Spleen (tissue), 11 donors: Measurements from ENCODE around the gene NEO1. TPM values are rescaled to one million over a fixed set of nuclear protein-coding genes. Genes with fewer than 3 reads are reported as not detected.
A peak's percentile ranks its signal among the peaks of the same experiment; 100 is the strongest.

Source experiments
- DNase-seq: peaks from one replicate; pipeline ENCODE4 v3.0.0-alpha.2; 2020
- H3K27ac ChIP-seq, 8 donors: fragments of 200-600 bp; sonication (generic) in 7 of 8; 1 replicate in 4 of 8; 2 replicates in 4 of 8; pipeline versions ENCODE4 v1.5.0 to v1.8.0; 2016 to 2021; ENCODE audit warnings: inconsistent platforms in 4 of 8, mild to moderate bottlenecking in 4 of 8, moderate library complexity in 1 of 8
- H3K27me3 ChIP-seq, 7 donors: fragments of 200-600 bp; sonication (generic) in 6 of 7; replicated peaks in 1 of 7; 1 replicate in 4 of 7; 2 replicates in 3 of 7; pipeline versions ENCODE4 v1.5.0 to v1.8.0; 2016 to 2021; ENCODE audit warnings: inconsistent platforms in 3 of 7, mild to moderate bottlenecking in 1 of 7
- H3K36me3 ChIP-seq, 6 donors: fragments of 200-600 bp; sonication (generic) in 5 of 6; 1 replicate in 4 of 6; 2 replicates in 2 of 6; pipeline versions ENCODE4 v1.5.0 to v1.8.0; 2016 to 2021; ENCODE audit warnings: inconsistent platforms in 2 of 6
- H3K4me1 ChIP-seq, 6 donors: fragments of 200-600 bp; sonication (generic) in 5 of 6; 1 replicate in 3 of 6; 2 replicates in 3 of 6; pipeline versions ENCODE4 v1.5.0 to v1.8.0; 2016 to 2021; ENCODE audit warnings: inconsistent platforms in 3 of 6
- H3K4me3 ChIP-seq, 8 donors: fragments of 200-600 bp; sonication (generic) in 7 of 8; 1 replicate in 4 of 8; 2 replicates in 4 of 8; pipeline versions ENCODE4 v1.5.0 to v1.8.0; 2016 to 2021; ENCODE audit warnings: inconsistent platforms in 4 of 8, mild to moderate bottlenecking in 4 of 8, moderate library complexity in 2 of 8
- H3K9me3 ChIP-seq, 8 donors: fragments of 200-600 bp; sonication (generic) in 7 of 8; 1 replicate in 4 of 8; 2 replicates in 4 of 8; pipeline versions ENCODE4 v1.5.0 to v1.8.0; 2016 to 2021; ENCODE audit warnings: inconsistent platforms in 4 of 8
- CTCF ChIP-seq, 11 experiments: fragments of 200-600 bp in 7 of 11; fragments of 450-650 bp in 4 of 11; sonication (generic) in 4 of 11; IDR thresholded peaks in 8 of 11; conservative IDR thresholded peaks in 3 of 11; 1 replicate in 7 of 11; 2 replicates in 4 of 11; pipeline versions ENCODE4 v1.4.0 to v1.8.0; 2016 to 2021; ENCODE audit warnings: antibody characterized with exemption in 11 of 11, inconsistent platforms in 4 of 11, mild to moderate bottlenecking in 1 of 11
- POLR2A ChIP-seq, 3 donors: fragments of 450-650 bp; IDR thresholded peaks; one replicate each; pipeline ENCODE4 v1.5.1; 2017; ENCODE audit warnings: antibody characterized with exemption in 3 of 3, mild to moderate bottlenecking in 1 of 3
- POLR2AphosphoS5 ChIP-seq, 3 donors: sonication (generic); formaldehyde crosslinking; IDR thresholded peaks; one replicate each; pipeline ENCODE4 v1.5.1; 2017; ENCODE audit warnings: antibody characterized with exemption in 3 of 3
- WGBS, 5 donors: extraction: QIAGEN DNeasy Blood & Tissue Kit in 3 of 5; methylation state at CpG; one replicate each; pipeline versions ENCODE4 v1.1.5 to v1.1.7; 2013 to 2018; 5-methylcytosine and 5-hydroxymethylcytosine counted together
- intact Hi-C: fragments of 100-400 bp; cut with DNase I; formaldehyde crosslinking; loops from one replicate; pipeline ENCODE4 v1.15.0; 2023; ENCODE audit warnings: low total_unique reads
- polyA plus RNA-seq, 3 donors: library from polyadenylated mRNA; stranded (reverse); fragments of 200-250 nt; gene quantifications; one replicate each; pipeline ENCODE4 v1.2.1, GENCODE V29; 2013
- total RNA-seq, 7 donors: library from RNA; depleted of rRNA in 3 of 7; stranded (reverse); fragments of >200 nt in 3 of 7; fragmentation: NEBNext Ultra II Directional in 4 of 7; extraction: Animal tissue kit (Norgen Biotek cat#: 25700) in 4 of 7; gene quantifications; one replicate each; pipeline versions ENCODE4 v1.1.0 to v1.2.1, GENCODE V29; 2016 to 2021
- donor health status: healthy with polysubstance abuse.
- donor health status: DM: no; HTN: no; CAD: no; lungs with moderate emphysema.
- donor health status: DM: no; HTN: no; CAD: no.
- donor health status: Bipolar disorder and iron deficiency.
- donor health status: healthy.
- donor health status: DM: no; HTN: no; CAD: no.
- donor health status: DM: yes; HTN: yes; CAD: no.

Gene NEO1
- total and polyA plus RNA-seq, 10 donors, result 1.4 to 14.3 (median 10.5) TPM

GRCh38 chr15:73258271-73259108 is 206.2 kb downstream of the NEO1 start:
- intact Hi-C loops, result no loop called here
- H3K36me3 ChIP-seq, result peaks cover 0 to 32% (median 0%) of the 10 kb centered on the region in 6 donors
- H3K9me3 ChIP-seq, result no peaks in the 10 kb centered on the region

GRCh38 chr15:73264881-73265280 is 212.6 kb downstream of the NEO1 start:
- DNase-seq, result no peak
- Histone ChIP-seq H3K36me3 (peaks cover 0 to 18% (median 0%) of the 10 kb centered on the region in 6 donors), H3K27me3 (no peaks in the 10 kb centered on the region), H3K9me3 (no peaks in the 10 kb centered on the region), H3K4me1 (no peaks in the 10 kb centered on the region), H3K4me3 (no peak overlapping the region), H3K27ac (no peak overlapping the region)
- TF ChIP-seq CTCF (IDR thresholded peaks at IDR 0.05 in 8 of 11, conservative IDR thresholded peaks at IDR 0.05 in 3 of 11) (no peak), POLR2AphosphoS5 (IDR thresholded peaks at IDR 0.05) (no peak), POLR2A (IDR thresholded peaks at IDR 0.05) (no peak)
- WGBS, 5 donors, result 73 to 87% (median 78%) methylated on average over 5 of the region's 5 CpGs
- intact Hi-C loops, result no loop called here

More at GRCh38 chr15:73258271-73259108, 206.2 kb downstream of the NEO1 start:
- Histone ChIP-seq H3K27ac (no peak overlapping the region), H3K27me3 (no peaks in the 10 kb centered on the region), H3K4me3 (no peak overlapping the region), H3K4me1 (no peaks in the 10 kb centered on the region)
- no peak for DNase-seq
- no peak for TF ChIP-seq POLR2A (IDR thresholded peaks at IDR 0.05)
- no peak for TF ChIP-seq POLR2AphosphoS5 (IDR thresholded peaks at IDR 0.05)
- TF ChIP-seq CTCF (IDR thresholded peaks at IDR 0.05 in 8 of 11, conservative IDR thresholded peaks at IDR 0.05 in 3 of 11), result no peak
- 79 to 90% (median 81%) methylated on average over 5 of the region's 5 CpGs for WGBS, 5 donors

GRCh38 chr15:73265536-73266153 is 213.4 kb downstream of the NEO1 start:
- Histone ChIP-seq H3K27ac (no peak overlapping the region), H3K9me3 (no peaks in the 10 kb centered on the region), H3K4me3 (no peak overlapping the region), H3K36me3 (peaks cover 0 to 18% (median 0%) of the 10 kb centered on the region in 6 donors), H3K27me3 (no peaks in the 10 kb centered on the region), H3K4me1 (no peaks in the 10 kb centered on the region)
- no peak for DNase-seq
- WGBS, 5 donors, result 55 to 62% (median 61%) methylated on average over 4 of the region's 4 CpGs
- TF ChIP-seq CTCF (IDR thresholded peaks at IDR 0.05 in 8 of 11, conservative IDR thresholded peaks at IDR 0.05 in 3 of 11), result peak in 9 of 11 experiments; percentile 19 to 74 (median 65)
- TF ChIP-seq POLR2AphosphoS5 (IDR thresholded peaks at IDR 0.05), result no peak
- intact Hi-C loops, result no loop called here

GRCh38 chr15:73268457-73268856 is 216.2 kb downstream of the NEO1 start:
- 67 to 97% (median 91%) methylated on average over 1 of the region's 1 CpG for WGBS, 5 donors
- Histone ChIP-seq H3K27me3 (no peaks in the 10 kb centered on the region), H3K4me3 (no peak overlapping the region), H3K27ac (no peak overlapping the region), H3K4me1 (peaks cover 0 to 5% (median 2%) of the 10 kb centered on the region in 6 donors), H3K36me3 (peaks cover 0 to 20% (median 0%) of the 10 kb centered on the region in 6 donors), H3K9me3 (no peaks in the 10 kb centered on the region)
- no peak for DNase-seq
- TF ChIP-seq POLR2AphosphoS5 (IDR thresholded peaks at IDR 0.05) (no peak), CTCF (IDR thresholded peaks at IDR 0.05 in 8 of 11, conservative IDR thresholded peaks at IDR 0.05 in 3 of 11) (no peak), POLR2A (IDR thresholded peaks at IDR 0.05) (no peak)
- intact Hi-C loops, result no loop called here
